Activated naive CD4-positive, alpha-beta T cell treated with Interleukin-2 at 50 U/mL for 16 hours (primary cell): ENCODE results near the gene GALNT17.
"Not testable (repeated sequence)": the region's sequence is repeated elsewhere in the genome, so short reads cannot be mapped to it uniquely, and the experiment has no call there.

Source experiments
- DNase-seq: peaks from one replicate; pipeline ENCODE4 v3.0.0-alpha.2; 2020

The GALNT17 gene

DNA sequence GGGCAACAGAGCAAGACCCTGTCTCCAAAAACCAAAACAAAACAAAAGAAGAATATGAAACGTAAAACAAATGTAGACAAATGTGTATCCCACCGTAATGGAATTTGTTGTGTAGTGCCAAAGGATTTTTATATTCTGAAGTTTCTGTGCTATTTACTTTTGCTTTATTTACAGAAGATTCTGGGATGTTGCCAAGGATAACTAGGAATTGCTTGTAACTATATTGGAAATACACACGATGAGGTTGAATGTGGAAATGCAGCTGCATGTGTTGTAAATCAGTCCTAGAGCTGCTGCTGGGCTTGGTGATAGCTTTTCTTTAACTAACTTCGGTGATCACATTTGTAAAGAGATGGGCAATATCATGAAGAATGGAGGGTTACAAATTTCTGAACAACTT, 39.5 kb downstream of the GALNT17 start:
- DNase-seq: no peak

- DNase-seq: no peak
Observed at GRCh38 chr7:71173955-71174354, 42.0 kb downstream of the GALNT17 start.

DNA sequence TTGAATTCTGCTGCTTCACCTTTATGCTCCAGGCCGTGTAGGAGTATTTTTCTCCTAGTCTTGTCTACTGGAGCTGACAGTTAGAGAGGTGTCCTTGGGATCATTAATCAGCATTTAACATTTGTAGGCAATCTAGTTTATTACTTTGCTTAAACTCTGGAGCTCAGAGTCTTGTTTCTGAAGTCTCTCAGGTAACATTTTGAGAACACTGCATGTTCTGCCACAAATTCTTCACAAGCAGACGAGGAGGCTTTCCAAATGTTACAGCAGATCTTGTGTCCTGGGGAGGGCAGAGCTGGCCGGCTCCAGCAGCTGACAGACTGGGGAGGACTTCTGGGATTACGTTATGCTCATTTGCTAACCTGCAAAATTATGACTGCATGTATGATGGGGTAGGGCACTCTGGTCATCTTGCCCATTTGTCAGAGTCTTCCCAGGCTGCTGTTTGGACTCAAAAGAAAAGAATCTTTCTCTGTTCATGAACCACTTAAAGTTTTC, 50.5 kb downstream of the GALNT17 start:
- DNase-seq: no peak

DNA sequence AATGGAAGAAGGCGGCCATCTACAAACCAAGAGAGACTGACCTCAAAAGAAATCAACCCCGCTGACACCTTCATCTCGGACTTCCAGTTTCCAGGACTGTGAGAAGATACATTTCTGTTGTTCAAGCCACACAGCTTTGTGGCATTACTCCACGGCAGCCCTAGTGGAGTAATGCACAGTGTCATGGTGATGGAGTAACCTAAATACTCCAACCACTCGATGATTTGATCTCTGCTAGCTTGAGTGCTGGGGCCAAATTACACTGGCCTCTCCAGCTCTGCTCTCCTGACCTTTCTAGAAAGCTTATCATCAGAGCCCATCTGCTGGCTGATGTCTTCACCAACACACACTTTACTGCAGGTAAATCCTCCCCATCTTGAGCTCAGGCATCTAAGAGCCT, 52.2 kb downstream of the GALNT17 start:
- no peak for DNase-seq

DNA sequence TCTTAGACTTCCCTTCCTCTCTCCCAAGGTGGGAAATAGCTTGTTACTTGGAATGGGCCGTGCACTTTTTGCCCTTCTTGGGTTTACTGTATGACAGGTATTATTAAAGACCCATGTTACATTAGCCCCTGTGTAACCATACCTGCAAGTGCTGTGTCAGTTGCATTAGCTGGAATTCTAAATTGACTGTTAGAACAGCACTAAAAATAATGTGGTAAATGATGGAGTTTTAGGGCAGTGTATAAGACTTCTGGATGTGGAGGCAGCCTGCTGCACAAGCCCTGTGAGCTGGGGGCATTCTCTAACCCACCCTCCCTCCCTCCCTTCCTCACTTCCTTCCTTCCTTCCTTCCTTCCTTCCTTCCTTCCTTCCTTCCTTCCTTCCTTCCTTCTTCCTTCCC, 52.7 kb downstream of the GALNT17 start:
- no peak for DNase-seq

DNA sequence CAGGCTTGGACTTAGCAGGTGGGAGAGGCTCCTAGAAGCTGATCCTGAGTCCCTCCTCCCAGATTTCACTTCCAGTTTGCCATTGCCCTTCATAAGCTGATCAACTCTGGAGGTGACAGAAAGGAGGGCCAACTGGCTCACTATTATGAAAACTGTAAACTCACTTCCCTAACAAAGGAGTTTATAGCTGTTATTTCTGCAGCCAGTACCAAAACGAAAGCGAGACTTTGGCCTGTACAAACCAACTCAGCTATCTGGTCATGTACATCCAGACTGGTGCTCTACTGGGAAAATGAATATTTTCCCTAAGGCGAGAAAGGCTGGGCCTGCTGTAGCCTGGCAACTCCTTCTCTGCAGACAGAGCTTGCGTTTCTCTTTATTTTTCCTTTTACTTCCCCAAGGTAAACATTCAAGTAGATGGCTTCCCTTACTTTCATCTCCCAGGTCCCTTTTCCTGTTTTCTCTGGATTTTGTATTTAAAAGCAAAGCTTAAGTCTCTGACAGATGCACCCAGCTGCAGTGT, 54.7 kb downstream of the GALNT17 start:
- no peak for DNase-seq

- no peak for DNase-seq
Observed at GRCh38 chr7:71191771-71192170, 59.8 kb downstream of the GALNT17 start.

DNA sequence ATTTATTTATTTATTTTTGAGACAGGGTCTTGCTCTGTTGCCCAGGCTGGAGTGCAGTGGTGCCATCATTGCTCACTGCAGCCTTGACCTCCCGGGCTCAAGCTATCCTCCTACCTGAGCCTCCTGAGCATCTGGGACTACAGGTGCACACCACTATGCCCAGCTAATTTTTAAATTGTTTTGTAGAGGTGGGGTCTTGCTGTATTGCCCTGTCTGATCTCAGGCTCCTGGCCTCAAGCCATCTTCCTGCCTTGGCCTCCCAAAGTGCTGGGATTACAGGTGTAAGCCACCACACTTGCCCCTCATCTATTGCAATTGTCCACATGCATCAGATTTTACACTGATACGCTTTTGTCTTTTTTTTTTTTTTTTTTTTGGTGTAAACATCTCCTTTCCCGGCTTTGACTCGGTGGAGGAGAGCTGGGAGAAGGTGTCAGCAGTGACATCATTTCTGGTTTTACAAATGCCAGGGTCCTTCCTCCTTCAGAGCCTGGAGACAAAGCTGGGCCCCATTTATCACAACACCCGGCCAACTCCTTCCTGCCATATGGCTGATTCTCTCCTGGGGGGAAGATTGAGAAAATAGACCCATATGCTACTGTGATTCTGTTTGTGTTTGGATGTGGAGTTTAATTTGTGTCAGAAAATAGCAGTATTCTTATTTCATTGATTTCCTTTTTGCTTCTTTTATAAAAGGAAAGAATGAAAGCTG, 61.3 kb downstream of the GALNT17 start:
- DNase-seq: no peak

DNA sequence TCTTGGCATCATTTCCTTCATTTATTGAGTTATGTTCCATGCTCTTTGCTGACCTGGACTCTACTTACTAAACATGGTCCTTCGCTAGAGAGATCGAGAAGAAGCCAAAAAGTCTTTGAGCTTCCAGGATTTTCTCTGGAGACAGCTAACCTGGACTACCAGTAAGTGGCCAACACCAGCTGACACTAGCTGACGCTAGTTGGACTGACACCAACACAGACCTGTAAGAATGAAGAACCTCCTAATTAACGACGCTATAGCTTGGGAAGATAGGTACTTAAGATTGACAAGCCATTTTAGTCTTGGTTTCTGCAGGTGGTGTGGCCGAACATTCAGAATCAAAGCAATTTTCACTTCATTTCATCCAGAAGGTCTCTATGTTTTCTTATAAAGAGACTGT, 66.4 kb downstream of the GALNT17 start:
- no peak for DNase-seq

GRCh38 chr7:71198887-71199286, 66.9 kb downstream of the GALNT17 start:
- no peak for DNase-seq

DNA sequence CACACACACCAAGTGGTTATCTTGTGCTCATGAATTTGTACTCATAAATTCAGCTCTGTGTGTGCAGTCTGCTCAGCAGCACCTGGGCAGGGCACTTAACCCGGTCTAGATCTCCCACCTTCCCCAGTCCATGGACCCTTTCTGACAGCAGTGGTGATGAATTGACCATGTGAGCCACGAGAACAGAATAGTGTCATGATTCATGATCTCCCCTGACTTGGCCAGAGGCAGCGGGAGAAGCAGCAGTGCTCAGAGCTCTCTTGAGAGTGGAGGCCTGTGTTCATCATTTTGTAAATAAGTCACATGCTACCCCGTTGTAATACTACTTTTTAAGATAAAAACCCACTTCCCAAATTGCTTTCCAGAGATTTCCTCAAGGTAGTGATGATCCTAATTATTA, 74.2 kb downstream of the GALNT17 start:
- DNase-seq: no peak

GRCh38 chr7:71208881-71209280, 76.9 kb downstream of the GALNT17 start:
- no peak for DNase-seq

- not testable (repeated sequence) for DNase-seq
Observed at GRCh38 chr7:71209484-71209883, 77.5 kb downstream of the GALNT17 start.

- no peak for DNase-seq
Observed at GRCh38 chr7:71210220-71210619, 78.3 kb downstream of the GALNT17 start.

DNA sequence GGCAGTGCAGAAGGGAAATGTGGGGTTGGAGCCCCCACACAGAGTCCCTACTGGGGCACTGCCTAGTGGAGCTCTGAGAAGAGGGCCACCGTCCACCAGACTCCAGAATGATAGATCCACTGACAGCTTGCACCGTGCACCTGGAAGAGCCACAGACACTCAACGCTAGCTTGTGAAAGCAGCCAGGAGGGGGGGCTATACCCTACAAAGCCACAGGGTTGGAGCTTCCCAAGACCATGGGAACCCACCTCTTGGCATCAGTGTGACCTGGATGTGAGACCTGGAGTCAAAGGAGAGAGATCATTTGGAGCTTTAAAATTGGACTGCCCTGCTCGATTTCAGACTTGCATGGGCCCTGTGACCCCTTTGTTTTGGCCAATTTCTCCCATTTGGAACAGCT, 80.5 kb downstream of the GALNT17 start:
- not testable (repeated sequence) for DNase-seq

- no peak for DNase-seq
Observed at GRCh38 chr7:71216211-71216610, 84.3 kb downstream of the GALNT17 start.

DNA sequence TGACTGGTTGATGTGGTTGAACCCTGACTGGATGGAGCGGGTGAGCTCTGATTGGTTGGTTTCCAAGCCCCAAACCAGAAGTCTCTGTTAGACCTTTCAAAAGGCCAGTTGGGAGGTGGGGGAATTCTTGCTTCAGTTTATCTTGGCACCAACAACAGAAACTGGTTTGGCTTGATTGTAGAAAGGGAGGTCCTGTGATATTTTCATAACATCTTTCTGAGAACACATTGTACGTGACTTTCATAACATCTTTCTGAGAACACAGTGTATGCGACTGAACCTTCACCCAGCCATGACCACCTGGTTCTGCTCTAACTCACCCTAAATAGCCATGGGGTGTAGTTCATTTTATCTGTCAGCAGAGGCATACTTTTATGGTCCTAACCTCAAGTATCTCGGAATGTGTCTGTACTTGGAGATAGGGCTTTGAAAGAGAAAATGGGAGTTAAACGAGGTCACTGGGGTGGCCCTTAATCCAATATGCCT, 88.3 kb downstream of the GALNT17 start:
- no peak for DNase-seq

GRCh38 chr7:71221049-71221448, 89.1 kb downstream of the GALNT17 start:
- DNase-seq: no peak

- no peak for DNase-seq
Observed at GRCh38 chr7:71221549-71221948, 89.6 kb downstream of the GALNT17 start.

- no peak for DNase-seq
Observed at GRCh38 chr7:71227126-71227525, 95.2 kb downstream of the GALNT17 start.

- DNase-seq: no peak
Observed at GRCh38 chr7:71229148-71229547, 97.2 kb downstream of the GALNT17 start.

DNA sequence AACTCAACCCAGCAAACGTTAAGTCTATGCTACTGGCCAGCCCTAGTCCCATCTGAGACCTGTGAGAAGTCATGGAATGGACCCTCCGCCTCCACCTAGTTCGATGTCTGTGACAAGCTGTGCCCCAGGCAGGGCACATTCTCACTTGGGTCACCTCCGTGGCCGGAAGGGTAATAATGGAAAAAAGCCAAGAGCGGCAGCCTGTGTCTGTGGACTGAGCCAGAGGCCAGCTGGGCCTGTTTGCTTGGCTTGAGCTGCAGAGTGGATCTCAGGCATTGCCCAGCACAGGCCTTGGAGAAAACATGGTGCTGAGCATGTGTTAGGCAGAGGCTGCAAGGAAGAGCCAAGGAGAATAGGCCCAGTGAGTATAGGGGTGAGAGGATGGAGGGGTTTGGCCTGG, 97.8 kb downstream of the GALNT17 start:
- DNase-seq: no peak

DNA sequence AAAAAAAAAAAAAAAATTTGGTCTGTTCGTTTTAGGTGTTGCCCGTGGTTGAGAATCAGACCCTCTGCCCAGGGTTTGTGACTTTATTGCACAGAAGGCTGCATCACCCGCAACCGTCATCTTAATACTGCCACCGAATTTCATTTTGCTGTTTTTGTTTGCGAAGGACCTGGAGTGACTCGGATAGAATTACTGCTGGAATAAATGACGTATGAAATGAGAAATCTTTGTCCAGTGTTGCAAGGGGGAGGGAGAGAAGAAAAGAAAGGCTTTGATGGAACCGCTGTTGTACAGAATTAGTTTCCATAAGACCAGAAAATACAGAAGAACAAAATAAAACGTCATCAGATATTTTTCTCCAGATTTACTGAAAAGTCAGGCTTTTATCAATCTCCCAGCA, 103.3 kb downstream of the GALNT17 start:
- DNase-seq: no peak

DNA sequence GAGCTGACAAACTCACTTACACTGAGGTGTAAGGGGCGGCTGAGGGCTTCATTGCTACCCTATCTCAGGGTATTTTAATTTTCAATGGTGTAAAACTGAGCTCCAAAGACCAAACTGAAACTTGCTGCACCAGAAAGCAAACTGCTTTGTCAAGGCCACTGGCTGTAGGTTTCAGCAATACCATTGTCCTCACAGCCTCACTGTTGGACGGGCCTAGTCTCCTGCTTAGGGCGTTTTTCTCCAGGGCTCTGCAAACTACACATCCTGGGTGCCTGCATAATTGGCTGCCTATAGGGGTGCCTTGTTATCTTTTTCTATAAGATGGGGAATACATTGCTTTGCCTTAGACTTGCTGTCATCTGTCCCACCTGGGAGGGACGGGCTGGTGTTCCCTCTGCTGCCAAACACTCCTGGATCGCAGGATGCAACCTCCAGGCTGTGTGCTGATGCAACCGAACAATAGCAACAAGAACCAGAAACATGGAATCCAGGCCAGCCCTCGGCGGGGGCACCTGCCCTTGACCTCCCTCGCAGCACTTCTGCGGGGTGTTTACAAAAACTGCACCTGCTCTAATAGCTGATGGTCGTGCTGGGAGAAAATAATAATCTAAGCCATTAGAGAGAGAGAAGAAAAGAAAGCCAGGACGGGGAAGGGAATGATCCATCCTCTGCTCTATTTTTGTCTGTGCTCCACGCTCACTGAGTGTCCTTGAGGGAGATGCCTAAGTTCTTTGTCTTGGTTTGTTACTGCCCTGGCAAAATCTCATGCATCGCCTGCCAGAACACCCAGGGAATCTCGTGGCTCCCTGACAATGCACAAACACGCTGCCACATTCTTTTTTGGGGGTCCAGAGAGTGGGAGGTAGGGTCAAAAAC, 104.5 kb downstream of the GALNT17 start:
- DNase-seq: no peak
